HepG2 (cell line): ENCODE results near the gene PIM1. TPM values are rescaled to one million over a fixed set of nuclear protein-coding genes. Genes with fewer than 3 reads are reported as not detected.

ENCODE experiments used
- CEBPB ChIP-seq: IDR thresholded peaks from 2 replicates; pipeline ENCODE4 v1.6.1; 2011; ENCODE audit warnings: low read depth, low read length, improper control_type of control experiment, borderline replicate concordance
- DNMT1 ChIP-seq: sonication (generic); formaldehyde crosslinking; IDR thresholded peaks from 2 replicates; pipeline ENCODE4 v1.5.1; 2020; ENCODE audit warnings: mild to moderate bottlenecking, missing genetic modification reagents
- ESRRA ChIP-seq: sonication (generic); formaldehyde crosslinking; IDR thresholded peaks from 2 replicates; pipeline ENCODE4 v1.5.1; 2020; ENCODE audit warnings: mild to moderate bottlenecking, low read depth, missing genetic modification reagents
- FOSL1 ChIP-seq: sonication (generic); formaldehyde crosslinking; IDR thresholded peaks from 2 replicates; pipeline ENCODE4 v1.9.0; 2021; ENCODE audit warnings: missing genetic modification reagents, borderline replicate concordance
- FOXA3 ChIP-seq: IDR thresholded peaks from 2 replicates; pipeline ENCODE4 v1.6.1; 2016; ENCODE audit warnings: missing genetic modification reagents, missing compliant biosample characterization
- GATA4 ChIP-seq: sonication (generic); IDR thresholded peaks from 2 replicates; pipeline ENCODE4 v1.6.1; 2016; ENCODE audit warnings: antibody characterized with exemption, low read depth, borderline replicate concordance
- KDM5B ChIP-seq: sonication (generic); formaldehyde crosslinking; IDR thresholded peaks from 2 replicates; pipeline ENCODE4 v1.4.0; 2020; ENCODE audit warnings: missing genetic modification reagents, mild to moderate bottlenecking, borderline replicate concordance
- RAD51 ChIP-seq: fragments of 450-650 bp; IDR thresholded peaks from 2 replicates; pipeline ENCODE4 v1.6.1; 2016; ENCODE audit warnings: borderline replicate concordance
- REXO4 ChIP-seq: sonication (generic); formaldehyde crosslinking; IDR thresholded peaks from 2 replicates; pipeline ENCODE4 v1.8.0; 2022; ENCODE audit warnings: missing genetic modification reagents, mild to moderate bottlenecking, borderline replicate concordance
- TBL1XR1 ChIP-seq: fragments of 150-350 bp; IDR thresholded peaks from 2 replicates; pipeline ENCODE4 v1.6.1; 2014; ENCODE audit warnings: borderline replicate concordance, low read length; ENCODE audit not compliant: partially characterized antibody
- ZFP82 ChIP-seq: sonication (generic); formaldehyde crosslinking; IDR thresholded peaks from 2 replicates; pipeline ENCODE4 v1.5.1; 2020; ENCODE audit warnings: mild to moderate bottlenecking, missing genetic modification reagents, borderline replicate concordance
- ZKSCAN1 ChIP-seq: fragments of 150-350 bp; IDR thresholded peaks from 2 replicates; pipeline ENCODE4 v1.6.1; 2014; ENCODE audit warnings: low read length
- ZNF264 ChIP-seq: sonication (generic); formaldehyde crosslinking; IDR thresholded peaks from 2 replicates; pipeline ENCODE4 v1.4.0; 2020; ENCODE audit warnings: missing genetic modification reagents
- ZNF383 ChIP-seq: sonication (generic); formaldehyde crosslinking; IDR thresholded peaks from 2 replicates; pipeline ENCODE4 v1.4.0; 2020; ENCODE audit warnings: missing genetic modification reagents, mild to moderate bottlenecking, borderline replicate concordance
- ZNF780A ChIP-seq: sonication (generic); formaldehyde crosslinking; IDR thresholded peaks from 2 replicates; pipeline ENCODE4 v1.8.0; 2022; ENCODE audit warnings: mild to moderate bottlenecking, missing genetic modification reagents, moderate library complexity
- polyA plus RNA-seq, 8 experiments: library from polyadenylated mRNA; depleted of rRNA in 3 of 8; stranded (reverse) in 7 of 8; unstranded in 1 of 8; fragments of >200 nt; fragmentation: Illumina TruSeq in 4 of 8; extraction: Trizol in 4 of 8; gene quantifications; 2 replicates each; pipeline versions ENCODE4 v1.2.1 to v1.2.3, GENCODE V29; 2011 to 2016; ENCODE audit warnings: low read depth in 4 of 8, missing spikeins in 1 of 8, mixed read lengths in 1 of 8; ENCODE audit not compliant: insufficient read depth in 1 of 8
- total RNA-seq, 5 experiments: library from RNA; depleted of rRNA; stranded (reverse); fragments of >200 nt; fragmentation: Illumina TruSeq; extraction: Trizol; gene quantifications; 2 replicates each; pipeline ENCODE4 v1.2.3, GENCODE V29; 2016; ENCODE audit warnings: low read depth in 1 of 5
- TF ChIP-seq, protein P1 (sequence below): sonication (generic); formaldehyde crosslinking; IDR thresholded peaks from 2 replicates; pipeline ENCODE4 v1.5.0; 2020; ENCODE audit warnings: mild to moderate bottlenecking, missing genetic modification reagents, borderline replicate concordance
- TF ChIP-seq, protein P2 (sequence below): sonication (generic); formaldehyde crosslinking; IDR thresholded peaks from 2 replicates; pipeline ENCODE4 v1.4.0; 2020; ENCODE audit warnings: mild to moderate bottlenecking, missing genetic modification reagents
- TF ChIP-seq, protein P3 (sequence below): sonication (generic); formaldehyde crosslinking; IDR thresholded peaks from 2 replicates; pipeline ENCODE4 v1.8.1; 2022; ENCODE audit warnings: low read depth, mild to moderate bottlenecking, missing genetic modification reagents
- TF ChIP-seq, protein P4 (sequence below): fragments of 450-650 bp; IDR thresholded peaks from 2 replicates; pipeline ENCODE4 v1.6.1; 2017; ENCODE audit warnings: mild to moderate bottlenecking

PIM1 gene
- total and polyA plus RNA-seq, 2 of the 13 experiments (the other 11 are each of a cell fraction or from before 2014, with no cell fraction given): 29.4 to 117 TPM

DNA sequence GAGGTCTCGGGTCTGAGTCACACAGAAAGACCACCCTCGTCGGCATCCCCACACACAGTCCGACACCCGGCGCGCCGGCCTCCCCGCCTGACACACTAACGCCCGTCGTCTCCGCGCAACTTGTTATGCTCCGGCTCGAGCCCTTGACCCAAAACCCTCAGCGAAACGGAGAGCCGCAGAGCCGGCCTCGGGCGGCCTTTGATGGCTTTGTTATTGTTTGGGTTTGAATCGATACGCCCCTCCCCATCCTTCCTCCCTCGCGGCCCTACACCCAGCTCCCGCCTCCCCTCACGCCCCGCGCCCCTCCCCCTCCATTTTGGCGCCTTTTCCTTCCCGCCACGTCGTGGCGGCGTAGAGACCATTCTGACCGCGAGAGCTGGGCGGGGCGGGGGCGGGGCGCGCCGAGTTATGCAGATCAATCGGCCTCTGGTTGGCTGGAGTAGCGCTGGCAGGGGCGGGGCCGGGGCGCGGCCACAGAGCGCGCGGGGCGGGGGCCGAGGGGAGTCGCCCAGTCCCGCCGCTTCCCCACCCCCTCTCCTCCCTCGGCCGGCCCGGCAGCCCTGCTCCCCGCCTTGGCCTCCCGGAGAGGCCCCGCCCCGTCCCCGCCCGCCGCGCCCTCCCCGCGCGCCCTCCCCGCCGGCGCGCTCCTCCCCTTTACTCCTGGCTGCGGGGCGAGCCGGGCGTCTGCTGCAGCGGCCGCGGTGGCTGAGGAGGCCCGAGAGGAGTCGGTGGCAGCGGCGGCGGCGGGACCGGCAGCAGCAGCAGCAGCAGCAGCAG lies at the start of gene PIM1 (continued):
- TF ChIP-seq, protein P1, sequence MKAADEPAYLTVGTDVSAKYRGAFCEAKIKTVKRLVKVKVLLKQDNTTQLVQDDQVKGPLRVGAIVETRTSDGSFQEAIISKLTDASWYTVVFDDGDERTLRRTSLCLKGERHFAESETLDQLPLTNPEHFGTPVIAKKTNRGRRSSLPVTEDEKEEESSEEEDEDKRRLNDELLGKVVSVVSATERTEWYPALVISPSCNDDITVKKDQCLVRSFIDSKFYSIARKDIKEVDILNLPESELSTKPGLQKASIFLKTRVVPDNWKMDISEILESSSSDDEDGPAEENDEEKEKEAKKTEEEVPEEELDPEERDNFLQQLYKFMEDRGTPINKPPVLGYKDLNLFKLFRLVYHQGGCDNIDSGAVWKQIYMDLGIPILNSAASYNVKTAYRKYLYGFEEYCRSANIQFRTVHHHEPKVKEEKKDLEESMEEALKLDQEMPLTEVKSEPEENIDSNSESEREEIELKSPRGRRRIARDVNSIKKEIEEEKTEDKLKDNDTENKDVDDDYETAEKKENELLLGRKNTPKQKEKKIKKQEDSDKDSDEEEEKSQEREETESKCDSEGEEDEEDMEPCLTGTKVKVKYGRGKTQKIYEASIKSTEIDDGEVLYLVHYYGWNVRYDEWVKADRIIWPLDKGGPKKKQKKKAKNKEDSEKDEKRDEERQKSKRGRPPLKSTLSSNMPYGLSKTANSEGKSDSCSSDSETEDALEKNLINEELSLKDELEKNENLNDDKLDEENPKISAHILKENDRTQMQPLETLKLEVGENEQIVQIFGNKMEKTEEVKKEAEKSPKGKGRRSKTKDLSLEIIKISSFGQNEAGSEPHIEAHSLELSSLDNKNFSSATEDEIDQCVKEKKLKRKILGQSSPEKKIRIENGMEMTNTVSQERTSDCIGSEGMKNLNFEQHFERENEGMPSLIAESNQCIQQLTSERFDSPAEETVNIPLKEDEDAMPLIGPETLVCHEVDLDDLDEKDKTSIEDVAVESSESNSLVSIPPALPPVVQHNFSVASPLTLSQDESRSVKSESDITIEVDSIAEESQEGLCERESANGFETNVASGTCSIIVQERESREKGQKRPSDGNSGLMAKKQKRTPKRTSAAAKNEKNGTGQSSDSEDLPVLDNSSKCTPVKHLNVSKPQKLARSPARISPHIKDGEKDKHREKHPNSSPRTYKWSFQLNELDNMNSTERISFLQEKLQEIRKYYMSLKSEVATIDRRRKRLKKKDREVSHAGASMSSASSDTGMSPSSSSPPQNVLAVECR (CRISPR knock-in tag): no peak; the same call in none of the 2 replicates
- TF ChIP-seq FOXA3 (CRISPR knock-in tag) (peak; percentile 79), ZNF383 (no peak), ZFP82 (no peak; the same call in 1 of the 2 replicates), REXO4 (CRISPR knock-in tag) (no peak), GATA4 (peak; percentile 70; the same call in 1 of the 2 replicates), ZKSCAN1 (peak; percentile 19; the same call in 1 of the 2 replicates), RAD51 (no peak), ESRRA (CRISPR knock-in tag) (no peak), ZNF264 (CRISPR knock-in tag) (peak; percentile 49; the same call in 1 of the 2 replicates), DNMT1 (peak; percentile 47; the same call in 1 of the 2 replicates), KDM5B (CRISPR knock-in tag) (peak; percentile 72; the same call in 1 of the 2 replicates), FOSL1 (CRISPR knock-in tag) (no peak), TBL1XR1 (peak; percentile 97), ZNF780A (CRISPR knock-in tag) (no peak; the same call in 1 of the 2 replicates), CEBPB (no peak)
- TF ChIP-seq, protein P2, sequence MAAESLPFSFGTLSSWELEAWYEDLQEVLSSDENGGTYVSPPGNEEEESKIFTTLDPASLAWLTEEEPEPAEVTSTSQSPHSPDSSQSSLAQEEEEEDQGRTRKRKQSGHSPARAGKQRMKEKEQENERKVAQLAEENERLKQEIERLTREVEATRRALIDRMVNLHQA (CRISPR knock-in tag): no peak
- TF ChIP-seq, protein P3, sequence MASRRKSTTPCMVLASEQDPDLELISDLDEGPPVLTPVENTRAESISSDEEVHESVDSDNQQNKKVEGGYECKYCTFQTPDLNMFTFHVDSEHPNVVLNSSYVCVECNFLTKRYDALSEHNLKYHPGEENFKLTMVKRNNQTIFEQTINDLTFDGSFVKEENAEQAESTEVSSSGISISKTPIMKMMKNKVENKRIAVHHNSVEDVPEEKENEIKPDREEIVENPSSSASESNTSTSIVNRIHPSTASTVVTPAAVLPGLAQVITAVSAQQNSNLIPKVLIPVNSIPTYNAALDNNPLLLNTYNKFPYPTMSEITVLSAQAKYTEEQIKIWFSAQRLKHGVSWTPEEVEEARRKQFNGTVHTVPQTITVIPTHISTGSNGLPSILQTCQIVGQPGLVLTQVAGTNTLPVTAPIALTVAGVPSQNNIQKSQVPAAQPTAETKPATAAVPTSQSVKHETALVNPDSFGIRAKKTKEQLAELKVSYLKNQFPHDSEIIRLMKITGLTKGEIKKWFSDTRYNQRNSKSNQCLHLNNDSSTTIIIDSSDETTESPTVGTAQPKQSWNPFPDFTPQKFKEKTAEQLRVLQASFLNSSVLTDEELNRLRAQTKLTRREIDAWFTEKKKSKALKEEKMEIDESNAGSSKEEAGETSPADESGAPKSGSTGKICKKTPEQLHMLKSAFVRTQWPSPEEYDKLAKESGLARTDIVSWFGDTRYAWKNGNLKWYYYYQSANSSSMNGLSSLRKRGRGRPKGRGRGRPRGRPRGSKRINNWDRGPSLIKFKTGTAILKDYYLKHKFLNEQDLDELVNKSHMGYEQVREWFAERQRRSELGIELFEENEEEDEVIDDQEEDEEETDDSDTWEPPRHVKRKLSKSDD (CRISPR knock-in tag): peak; percentile 34; the same call in 1 of the 2 replicates
- TF ChIP-seq, protein P4, sequence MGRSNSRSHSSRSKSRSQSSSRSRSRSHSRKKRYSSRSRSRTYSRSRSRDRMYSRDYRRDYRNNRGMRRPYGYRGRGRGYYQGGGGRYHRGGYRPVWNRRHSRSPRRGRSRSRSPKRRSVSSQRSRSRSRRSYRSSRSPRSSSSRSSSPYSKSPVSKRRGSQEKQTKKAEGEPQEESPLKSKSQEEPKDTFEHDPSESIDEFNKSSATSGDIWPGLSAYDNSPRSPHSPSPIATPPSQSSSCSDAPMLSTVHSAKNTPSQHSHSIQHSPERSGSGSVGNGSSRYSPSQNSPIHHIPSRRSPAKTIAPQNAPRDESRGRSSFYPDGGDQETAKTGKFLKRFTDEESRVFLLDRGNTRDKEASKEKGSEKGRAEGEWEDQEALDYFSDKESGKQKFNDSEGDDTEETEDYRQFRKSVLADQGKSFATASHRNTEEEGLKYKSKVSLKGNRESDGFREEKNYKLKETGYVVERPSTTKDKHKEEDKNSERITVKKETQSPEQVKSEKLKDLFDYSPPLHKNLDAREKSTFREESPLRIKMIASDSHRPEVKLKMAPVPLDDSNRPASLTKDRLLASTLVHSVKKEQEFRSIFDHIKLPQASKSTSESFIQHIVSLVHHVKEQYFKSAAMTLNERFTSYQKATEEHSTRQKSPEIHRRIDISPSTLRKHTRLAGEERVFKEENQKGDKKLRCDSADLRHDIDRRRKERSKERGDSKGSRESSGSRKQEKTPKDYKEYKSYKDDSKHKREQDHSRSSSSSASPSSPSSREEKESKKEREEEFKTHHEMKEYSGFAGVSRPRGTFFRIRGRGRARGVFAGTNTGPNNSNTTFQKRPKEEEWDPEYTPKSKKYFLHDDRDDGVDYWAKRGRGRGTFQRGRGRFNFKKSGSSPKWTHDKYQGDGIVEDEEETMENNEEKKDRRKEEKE: no peak
